H1 (cell line): ENCODE results near the gene ELAVL1. TPM values are rescaled to one million over a fixed set of nuclear protein-coding genes. Genes with fewer than 3 reads are reported as not detected.

Source experiments
- CTCF ChIA-PET: fragments of 300-600 bp; sonication (Branson Sonifier 250); formaldehyde crosslinking; loops from one replicate; lab custom pipeline; 2021; ENCODE audit not compliant: partially characterized antibody; lab: Charles Lee
- POLR2A ChIA-PET: fragments of 300-600 bp; sonication (Branson Sonifier 250); formaldehyde crosslinking; loops from one replicate; lab custom pipeline; 2021; ENCODE audit warnings: inconsistent platforms; ENCODE audit not compliant: partially characterized antibody; lab: Charles Lee
- DNase-seq, 2 experiments: peaks; one replicate each; pipeline versions ENCODE4 v3.0.0 to v3.0.0-alpha.2; 2010 to 2022; ENCODE audit warnings: low spot score in 2 of 2, low read depth in 1 of 2, mixed read lengths in 1 of 2
- FAIRE-seq: peaks from 2 replicates; lab custom pipeline; 2011; peaks lifted over from hg19 to GRCh38; lab: Jason Lieb, UNC
- H2AFZ ChIP-seq: 2 replicates; pipeline ENCODE4 v1.8.1; 2012; ENCODE audit warnings: low read length, inconsistent platforms
- H2AK5ac ChIP-seq: 2 replicates; pipeline ENCODE4 v1.6.1; 2013; ENCODE audit warnings: low read depth, low read length
- H2BK120ac ChIP-seq: replicated peaks from 2 replicates; pipeline ENCODE3; 2013; ENCODE audit warnings: low read depth, low read length, inconsistent platforms
- H2BK12ac ChIP-seq: 2 replicates; pipeline ENCODE4 v1.6.1; 2013; ENCODE audit warnings: low read depth, low read length
- H2BK15ac ChIP-seq: 2 replicates; pipeline ENCODE4 v1.6.1; 2013; ENCODE audit warnings: low read length
- H2BK20ac ChIP-seq: 2 replicates; pipeline ENCODE4 v1.6.1; 2013; ENCODE audit warnings: low read length
- H2BK5ac ChIP-seq: 2 replicates; pipeline ENCODE4 v1.6.1; 2013; ENCODE audit warnings: low read depth, low read length
- H3K14ac ChIP-seq: 2 replicates; pipeline ENCODE4 v1.6.1; 2013; ENCODE audit warnings: inconsistent platforms; ENCODE audit not compliant: insufficient read length
- H3K18ac ChIP-seq: 2 replicates; pipeline ENCODE4 v1.6.1; 2013; ENCODE audit warnings: low read length; ENCODE audit errors: extremely low read depth
- H3K23ac ChIP-seq: 2 replicates; pipeline ENCODE4 v1.6.1; 2013; ENCODE audit warnings: inconsistent platforms; ENCODE audit not compliant: insufficient read length
- H3K23me2 ChIP-seq: 2 replicates; pipeline ENCODE4 v1.6.1; 2013; ENCODE audit warnings: low read depth, low read length
- H3K27ac ChIP-seq: 2 replicates; pipeline ENCODE4 v1.6.1; 2011; ENCODE audit warnings: low read depth, low read length, inconsistent platforms
- H3K27me3 ChIP-seq, 4 experiments: replicated peaks in 1 of 4; 1 replicate in 1 of 4; 2 replicates in 3 of 4; pipeline versions ENCODE4 v1.6.1 to v1.8.1; 2011 to 2013; ENCODE audit warnings: low read length in 3 of 4, mild to moderate bottlenecking in 3 of 4, inconsistent platforms in 2 of 4, mixed read lengths in 2 of 4, moderate library complexity in 1 of 4; ENCODE audit not compliant: control insufficient read depth in 3 of 4, insufficient read depth in 3 of 4; ENCODE audit errors: extremely low read depth in 1 of 4
- H3K36me3 ChIP-seq, 4 experiments: 2 replicates each; pipeline versions ENCODE4 v1.6.1 to v1.8.1; 2011 to 2013; ENCODE audit warnings: mild to moderate bottlenecking in 4 of 4, low read length in 3 of 4, moderate library complexity in 2 of 4, control low read depth in 1 of 4, inconsistent platforms in 1 of 4; ENCODE audit not compliant: insufficient read depth in 4 of 4, control insufficient read depth in 2 of 4
- H3K4ac ChIP-seq: replicated peaks from 2 replicates; pipeline ENCODE3; 2013; ENCODE audit warnings: low read length, low read depth, mixed read lengths, inconsistent platforms; ENCODE audit not compliant: insufficient read length
- H3K4me1 ChIP-seq, 4 experiments: replicated peaks in 1 of 4; 1 replicate in 1 of 4; 2 replicates in 3 of 4; pipeline versions ENCODE4 v1.6.1 to v1.8.1; 2011 to 2013; ENCODE audit warnings: low read length in 3 of 4, inconsistent platforms in 2 of 4, mixed read lengths in 1 of 4; ENCODE audit not compliant: insufficient read depth in 4 of 4, control insufficient read depth in 3 of 4
- H3K4me2 ChIP-seq, 2 experiments: 2 replicates each; pipeline versions ENCODE4 v1.6.1 to v1.8.1; 2011 to 2013; ENCODE audit warnings: low read depth in 2 of 2, low read length in 2 of 2, control low read depth in 1 of 2, inconsistent platforms in 1 of 2, mild to moderate bottlenecking in 1 of 2; ENCODE audit not compliant: insufficient read depth in 1 of 2
- H3K4me3 ChIP-seq, 4 experiments: fragments of 200-600, 300-600 bp in 1 of 4; sonication (generic), shearing (Covaris generic), sonication (Bioruptor Twin) in 1 of 4; 2 replicates each; pipeline versions ENCODE4 v1.5.1 to v1.8.1; 2011 to 2016; ENCODE audit warnings: low read length in 4 of 4, low read depth in 3 of 4, control low read depth in 2 of 4, inconsistent platforms in 2 of 4, mild to moderate bottlenecking in 2 of 4, mixed read lengths in 1 of 4, moderate library complexity in 1 of 4; ENCODE audit not compliant: insufficient read depth in 2 of 4; ENCODE audit errors: extremely low read depth in 1 of 4
- H3K56ac ChIP-seq: replicated peaks from 2 replicates; pipeline ENCODE3; 2013; ENCODE audit warnings: low read depth, mild to moderate bottlenecking, mixed read lengths, low read length, inconsistent platforms; ENCODE audit not compliant: insufficient read length
- H3K79me1 ChIP-seq: 2 replicates; pipeline ENCODE4 v1.6.1; 2013; ENCODE audit warnings: low read depth, low read length, control low read depth
- H3K79me2 ChIP-seq, 2 experiments: 2 replicates each; pipeline versions ENCODE4 v1.6.1 to v1.8.1; 2012 to 2013; ENCODE audit warnings: low read length in 2 of 2, mild to moderate bottlenecking in 2 of 2, inconsistent platforms in 1 of 2; ENCODE audit not compliant: insufficient read depth in 2 of 2, control insufficient read depth in 1 of 2
- H3K9ac ChIP-seq, 4 experiments: replicated peaks in 1 of 4; 1 replicate in 1 of 4; 2 replicates in 3 of 4; pipeline versions ENCODE4 v1.6.1 to v1.8.1; 2011 to 2013; ENCODE audit warnings: low read depth in 3 of 4, low read length in 3 of 4, control low read depth in 2 of 4, mild to moderate bottlenecking in 2 of 4, moderate library complexity in 2 of 4, inconsistent platforms in 1 of 4; ENCODE audit errors: extremely low read depth in 1 of 4
- H3K9me3 ChIP-seq, 2 experiments: 2 replicates each; pipeline versions ENCODE4 v1.6.1 to v1.8.1; 2012 to 2013; ENCODE audit warnings: mild to moderate bottlenecking in 2 of 2, moderate library complexity in 2 of 2, control low read depth in 1 of 2, inconsistent platforms in 1 of 2, low read depth in 1 of 2, low read length in 1 of 2, mixed read lengths in 1 of 2; ENCODE audit not compliant: insufficient read depth in 2 of 2
- H4K20me1 ChIP-seq, 2 experiments: replicated peaks in 1 of 2; 2 replicates each; pipeline versions ENCODE3 to v1.8.1; 2011 to 2013; ENCODE audit warnings: inconsistent platforms in 2 of 2, low read length in 2 of 2, mild to moderate bottlenecking in 1 of 2; ENCODE audit not compliant: insufficient read depth in 2 of 2, control insufficient read depth in 1 of 2
- H4K5ac ChIP-seq: 2 replicates; pipeline ENCODE4 v1.6.1; 2013; ENCODE audit warnings: low read length, low read depth, mixed read lengths, inconsistent platforms; ENCODE audit not compliant: insufficient read length
- H4K8ac ChIP-seq: 2 replicates; pipeline ENCODE4 v1.8.0; 2013; ENCODE audit warnings: mild to moderate bottlenecking, moderate library complexity, low read length, inconsistent platforms; ENCODE audit not compliant: insufficient read depth; ENCODE audit errors: extremely low read depth
- H4K91ac ChIP-seq: replicated peaks from 2 replicates; pipeline ENCODE3; 2013; ENCODE audit warnings: low read length, mixed read lengths, inconsistent platforms; ENCODE audit not compliant: insufficient read length
- BCL11A ChIP-seq, 2 experiments: IDR thresholded peaks; one replicate each; pipeline ENCODE4 v1.6.1; 2011; ENCODE audit warnings: low read depth in 2 of 2, low read length in 2 of 2, mild to moderate bottlenecking in 2 of 2
- CBX5 ChIP-seq: fragments of 300-800, 300-1000 bp; sonication (generic); IDR thresholded peaks from 2 replicates; pipeline ENCODE4 v1.7.1; 2016; ENCODE audit warnings: antibody characterized with exemption, low read length, low read depth
- CREB1 ChIP-seq: IDR thresholded peaks from 2 replicates; pipeline ENCODE4 v1.6.1; 2012; ENCODE audit warnings: inconsistent platforms
- GTF2F1 ChIP-seq: IDR thresholded peaks from 2 replicates; pipeline ENCODE4 v1.6.1; 2012; ENCODE audit warnings: low read depth, low read length, improper control_type of control experiment, borderline replicate concordance
- HDAC2 ChIP-seq, 2 experiments: fragments of 300-600 bp in 1 of 2; sonication (generic) in 1 of 2; IDR thresholded peaks; 2 replicates each; pipeline ENCODE4 v1.6.1; 2011 to 2012; ENCODE audit warnings: low read depth in 2 of 2, low read length in 2 of 2, mild to moderate bottlenecking in 2 of 2, moderate library complexity in 2 of 2, borderline replicate concordance in 1 of 2, inconsistent platforms in 1 of 2
- JUN ChIP-seq: IDR thresholded peaks from 2 replicates; pipeline ENCODE4 v1.6.1; 2011; ENCODE audit warnings: low read depth, mild to moderate bottlenecking, improper control_type of control experiment, low read length
- RNF2 ChIP-seq: fragments of 200-900, 300-1000 bp; sonication (generic); IDR thresholded peaks from 2 replicates; pipeline ENCODE4 v1.7.1; 2016; ENCODE audit warnings: borderline replicate concordance, low read depth, mild to moderate bottlenecking, antibody characterized with exemption, low read length; ENCODE audit not compliant: poor library complexity, severe bottlenecking; ENCODE audit errors: missing control alignments
- SP4 ChIP-seq: IDR thresholded peaks from 2 replicates; pipeline ENCODE4 v1.6.1; 2012; ENCODE audit warnings: low read length, inconsistent platforms
- WGBS, 2 experiments: shearing (Covaris generic) in 1 of 2; methylation state at CpG; one replicate each; pipeline versions ENCODE4 v1.1.6 to v1.1.7; 2013 to 2015; ENCODE audit warnings: low lambda C conversion rate in 2 of 2, mixed read lengths in 2 of 2, inconsistent platforms in 1 of 2, low coverage in 1 of 2, missing lambda C conversion rate in 1 of 2; ENCODE audit not compliant: insufficient replicate concordance in 2 of 2, insufficient coverage in 1 of 2, insufficient read length in 1 of 2; ENCODE audit errors: extremely low coverage in 1 of 2, missing lambda C conversion rate in 1 of 2; 5-methylcytosine and 5-hydroxymethylcytosine counted together
- polyA plus RNA-seq, 7 experiments: library from polyadenylated mRNA; depleted of rRNA in 3 of 7; stranded (reverse) in 5 of 7; unstranded in 2 of 7; fragments of >200 nt in 5 of 7; fragments of 200-250 nt in 2 of 7; gene quantifications; 1 replicate in 5 of 7; 2 replicates in 1 of 7; 4 replicates in 1 of 7; pipeline versions ENCODE4 v1.2.1 to v1.2.3, GENCODE V29; 2011 to 2013; ENCODE audit warnings: missing spikeins in 2 of 7, mixed read lengths in 2 of 7
- total RNA-seq: library from RNA; stranded (reverse); fragmentation: NEBNext Ultra II Directional; extraction: Animal tissue kit (Norgen Biotek cat#: 25700); gene quantifications from 2 replicates; pipeline ENCODE4 v1.2.1, GENCODE V29; 2021
- TF ChIP-seq, protein P1 (sequence below): IDR thresholded peaks from 2 replicates; pipeline ENCODE4 v1.6.1; 2012; ENCODE audit warnings: inconsistent platforms
- TF ChIP-seq, protein P2 (sequence below): IDR thresholded peaks from 2 replicates; pipeline ENCODE4 v1.6.1; 2012; ENCODE audit warnings: inconsistent platforms

The ELAVL1 gene
- total and polyA plus RNA-seq, 2 of the 8 experiments (the other 6 are each of a cell fraction or from before 2014, with no cell fraction given), result 56.7 to 163 TPM

DNA sequence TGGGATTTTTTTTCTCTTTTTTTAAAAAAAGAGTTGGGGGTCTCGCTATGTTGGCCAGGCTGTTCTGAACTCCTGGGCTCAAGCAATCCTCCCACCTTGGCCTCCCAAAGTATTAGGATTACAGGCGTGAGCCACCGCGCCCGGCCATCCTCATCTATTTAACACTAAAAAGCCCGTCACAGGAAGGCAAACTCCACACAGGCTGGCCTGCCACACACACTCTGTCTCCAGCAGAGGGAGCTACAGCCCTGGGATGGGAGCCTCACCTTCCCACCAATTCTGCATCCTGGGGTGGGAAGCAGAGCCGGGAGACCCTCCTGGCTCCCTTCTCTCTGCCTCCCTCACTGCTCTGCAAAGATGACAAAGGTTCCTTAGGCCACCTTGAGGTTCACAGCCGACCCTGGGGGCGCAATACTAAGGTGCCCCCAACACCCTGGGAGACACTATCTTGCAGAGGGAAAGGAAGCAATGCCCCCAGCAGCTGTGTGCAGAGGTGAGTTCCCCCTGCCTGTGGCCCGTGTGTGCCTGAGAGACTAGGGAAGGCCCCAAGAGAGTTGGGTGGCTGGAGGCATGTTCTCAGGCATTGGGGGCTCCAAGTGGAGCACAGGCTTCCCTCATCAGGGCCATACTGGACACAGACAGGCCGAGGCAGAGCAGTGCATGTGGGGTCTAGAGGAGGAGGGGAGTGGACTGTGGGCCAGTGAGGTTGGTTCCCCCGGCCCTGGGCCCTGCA, 34.6 kb downstream of the ELAVL1 start:
- H2AK5ac ChIP-seq, result no peak overlapping the region
- FAIRE-seq (peak; percentile 78), DNase-seq (peak; percentile 34 to 85)
- no peak overlapping the region for H3K9ac ChIP-seq
- no peak overlapping the region for H3K4me3 ChIP-seq
- no peak overlapping the region for H3K4ac ChIP-seq
- no peak overlapping the region for H4K5ac ChIP-seq
- peaks cover 0 to 3% of the 10 kb centered on the region in 2 experiments; a peak in 1 of 4 replicates for H3K79me2 ChIP-seq
- no peaks in the 10 kb centered on the region for H3K9me3 ChIP-seq
- POLR2A ChIA-PET, result interaction anchor here (0.6 to 6.2 kb wide), 10 partner anchors 10 to 114 kb away, joined by 3 to 55 read pairs (median 4); partner anchors contain the start of gene TIMM44
- H3K36me3 ChIP-seq, result peaks cover 22 to 49% (median 44%) of the 10 kb centered on the region in 4 experiments
- no peak overlapping the region for H3K14ac ChIP-seq
- H3K79me1 ChIP-seq, result no peaks in the 10 kb centered on the region; the same call in none of the 2 replicates
- H3K27ac ChIP-seq, result no peak overlapping the region; the same call in 1 of the 2 replicates
- no peaks in the 10 kb centered on the region for H3K27me3 ChIP-seq
- no peak overlapping the region for H2BK12ac ChIP-seq
- peak overlapping the region; percentile 44; the same call in 1 of the 2 replicates for H2BK5ac ChIP-seq
- CTCF ChIA-PET, result interaction anchor here (0.7 to 4.9 kb wide), 37 partner anchors 11 to 281 kb away, joined by 3 to 36 read pairs (median 5); partner anchors contain the start of genes SNAPC2, TGFBR3L and TIMM44
- no peak overlapping the region for H3K23ac ChIP-seq
- 65% methylated on average over 12 of the region's 12 CpGs; no CpG with 5 or more reads in 1 of the 2 experiments for WGBS, 2 experiments
- H4K20me1 ChIP-seq, result peaks cover 6 to 38% of the 10 kb centered on the region in 2 experiments
- no peak overlapping the region for H2BK15ac ChIP-seq
- no peak overlapping the region for H3K4me2 ChIP-seq
- no peak overlapping the region for H2BK120ac ChIP-seq
- H3K4me1 ChIP-seq, result peaks cover 0 to 10% (median 9%) of the 10 kb centered on the region in 4 experiments; a peak in 6 of 7 replicates
- H3K56ac ChIP-seq, result no peak overlapping the region
- H4K8ac ChIP-seq, result no peak overlapping the region
- H4K91ac ChIP-seq, result no peak overlapping the region
- no peaks in the 10 kb centered on the region for H3K23me2 ChIP-seq
- no peak overlapping the region for H2AFZ ChIP-seq
- H3K18ac ChIP-seq, result no peak overlapping the region
- H2BK20ac ChIP-seq, result no peak overlapping the region
- TF ChIP-seq, protein P1, sequence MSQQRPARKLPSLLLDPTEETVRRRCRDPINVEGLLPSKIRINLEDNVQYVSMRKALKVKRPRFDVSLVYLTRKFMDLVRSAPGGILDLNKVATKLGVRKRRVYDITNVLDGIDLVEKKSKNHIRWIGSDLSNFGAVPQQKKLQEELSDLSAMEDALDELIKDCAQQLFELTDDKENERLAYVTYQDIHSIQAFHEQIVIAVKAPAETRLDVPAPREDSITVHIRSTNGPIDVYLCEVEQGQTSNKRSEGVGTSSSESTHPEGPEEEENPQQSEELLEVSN, result peak; percentile 58
- TF ChIP-seq CBX5, result no peak
- no peak for TF ChIP-seq RNF2
- no peak for TF ChIP-seq GTF2F1
- no peak for TF ChIP-seq HDAC2 (IDR thresholded peaks at IDR 0.05; ENCODE audit: borderline replicate concordance in 1 of 2, low read depth in 2 of 2, low read length in 2 of 2)
- TF ChIP-seq SP4, result no peak
- 0 out of 2 replicates have a peak, but pooled peaks have one; percentile 14 for TF ChIP-seq JUN
- TF ChIP-seq, protein P2, sequence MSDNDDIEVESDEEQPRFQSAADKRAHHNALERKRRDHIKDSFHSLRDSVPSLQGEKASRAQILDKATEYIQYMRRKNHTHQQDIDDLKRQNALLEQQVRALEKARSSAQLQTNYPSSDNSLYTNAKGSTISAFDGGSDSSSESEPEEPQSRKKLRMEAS, result 0 out of 2 replicates have a peak, but pooled peaks have one; percentile 42
- TF ChIP-seq BCL11A (IDR thresholded peaks at IDR 0.05; ENCODE audit: low read depth in 2 of 2, low read length in 2 of 2), result no peak
- peak; percentile 52; the same call in 1 of the 2 replicates for TF ChIP-seq CREB1
